Keratinocyte (primary cell): ENCODE results near the gene SORL1.

Experiments used
- EZH2 ChIP-seq: IDR thresholded peaks from one replicate; pipeline ENCODE4 v1.6.1; 2012; ENCODE audit warnings: inconsistent platforms, mild to moderate bottlenecking, low read length, moderate library complexity
- TF ChIP-seq, protein P1 (sequence below), 3 experiments: IDR thresholded peaks in 1 of 3; conservative IDR thresholded peaks in 1 of 3; optimal IDR thresholded peaks in 1 of 3; 2 replicates in 2 of 3; 3 replicates in 1 of 3; pipeline versions ENCODE3 to v1.5.1; 2011; ENCODE audit warnings: low read length in 3 of 3, mild to moderate bottlenecking in 3 of 3, moderate library complexity in 2 of 3, control low read depth in 1 of 3, inconsistent platforms in 1 of 3; ENCODE audit not compliant: insufficient read depth in 2 of 3; ENCODE audit errors: extremely low read depth in 1 of 3

DNA sequence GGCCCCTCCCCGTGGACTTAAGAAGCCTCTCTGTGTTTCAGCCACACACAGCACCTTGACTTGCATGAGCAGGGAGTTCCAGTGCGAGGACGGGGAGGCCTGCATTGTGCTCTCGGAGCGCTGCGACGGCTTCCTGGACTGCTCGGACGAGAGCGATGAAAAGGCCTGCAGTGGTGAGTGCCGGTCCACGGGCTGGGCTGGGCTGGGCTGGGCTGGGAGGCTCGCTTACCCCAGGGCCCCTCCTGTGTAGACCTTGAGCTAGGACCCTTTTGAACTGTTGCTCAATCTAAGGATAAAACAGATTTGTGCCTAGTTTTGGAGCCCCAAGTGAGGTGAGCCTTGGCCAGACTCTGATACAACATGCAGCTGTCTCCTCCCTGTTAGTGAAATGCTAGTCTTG is 152.0 kb downstream of the SORL1 start:
- TF ChIP-seq, protein P1, sequence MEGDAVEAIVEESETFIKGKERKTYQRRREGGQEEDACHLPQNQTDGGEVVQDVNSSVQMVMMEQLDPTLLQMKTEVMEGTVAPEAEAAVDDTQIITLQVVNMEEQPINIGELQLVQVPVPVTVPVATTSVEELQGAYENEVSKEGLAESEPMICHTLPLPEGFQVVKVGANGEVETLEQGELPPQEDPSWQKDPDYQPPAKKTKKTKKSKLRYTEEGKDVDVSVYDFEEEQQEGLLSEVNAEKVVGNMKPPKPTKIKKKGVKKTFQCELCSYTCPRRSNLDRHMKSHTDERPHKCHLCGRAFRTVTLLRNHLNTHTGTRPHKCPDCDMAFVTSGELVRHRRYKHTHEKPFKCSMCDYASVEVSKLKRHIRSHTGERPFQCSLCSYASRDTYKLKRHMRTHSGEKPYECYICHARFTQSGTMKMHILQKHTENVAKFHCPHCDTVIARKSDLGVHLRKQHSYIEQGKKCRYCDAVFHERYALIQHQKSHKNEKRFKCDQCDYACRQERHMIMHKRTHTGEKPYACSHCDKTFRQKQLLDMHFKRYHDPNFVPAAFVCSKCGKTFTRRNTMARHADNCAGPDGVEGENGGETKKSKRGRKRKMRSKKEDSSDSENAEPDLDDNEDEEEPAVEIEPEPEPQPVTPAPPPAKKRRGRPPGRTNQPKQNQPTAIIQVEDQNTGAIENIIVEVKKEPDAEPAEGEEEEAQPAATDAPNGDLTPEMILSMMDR (optimal IDR thresholded peaks at IDR 0.05 in 1 of 3, IDR thresholded peaks at IDR 0.05 in 1 of 3, conservative IDR thresholded peaks at IDR 0.05 in 1 of 3; ENCODE audit: extremely low read depth in 1 of 3, insufficient read depth in 2 of 3, low read length in 3 of 3) = no peak
- no peak for TF ChIP-seq EZH2
